Measurements from ENCODE around the gene ATP1A4. TPM values are rescaled to one million over a fixed set of nuclear protein-coding genes. Genes with fewer than 3 reads are reported as not detected.

The ATP1A4 gene
- total RNA-seq, 1 experiment from 2014 or later, result not detected

DNA sequence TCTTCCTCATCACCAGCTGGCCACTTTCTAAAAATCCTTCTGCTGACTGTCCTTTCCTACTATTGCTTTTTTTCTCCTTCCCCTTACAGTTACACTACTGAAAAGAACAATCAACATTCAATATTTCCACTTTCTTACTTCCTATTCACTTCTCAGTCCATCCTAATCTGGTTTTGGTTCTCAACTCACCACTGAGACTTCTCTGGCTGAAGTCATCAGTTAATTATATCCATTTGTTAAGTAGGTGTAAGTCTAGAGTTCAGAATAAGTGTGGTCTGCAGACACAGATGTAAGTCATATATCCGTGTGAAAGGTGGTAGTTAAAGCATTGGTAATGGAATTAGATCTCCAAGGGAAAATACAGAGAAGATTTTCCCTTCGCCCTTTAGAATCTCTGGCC is 75.2 kb downstream of the ATP1A4 start:
- BruUV-seq (replicated peaks), result no TSS peak
- CTCF ChIA-PET, result no interaction called here
- no peak overlapping the region for H3K27ac ChIP-seq (ENCODE audit: low read length)
- in situ Hi-C loops (cut with HindIII; ENCODE audit: low pct_unique_long_range_greater_than_20kb, low sequenced_read_pairs) (no loop called here), intact Hi-C loops (cut with micrococcal nuclease; ENCODE audit: unreplicated experiment) (loop anchor here (10.0 kb wide), 1 partner anchor 1968 kb away; no protein-coding TSS in a partner anchor)
- no peaks in the 10 kb centered on the region for H3K9me3 ChIP-seq (ENCODE audit: control insufficient read depth, insufficient read depth, low read depth, low read length)
- no peak overlapping the region for H3K4me3 ChIP-seq (ENCODE audit: low read depth in 2 of 2, low read length in 2 of 2)
- TF ChIP-seq POLR2AphosphoS5 (IDR thresholded peaks at IDR 0.05; ENCODE audit: low read depth, low read length) (no peak), TCF7L2 (IDR thresholded peaks at IDR 0.05; ENCODE audit: low read depth, low read length) (no peak), SIN3A (IDR thresholded peaks at IDR 0.05; ENCODE audit: borderline replicate concordance, insufficient read depth, low read depth, low read length) (no peak)
- TF ChIP-seq, protein P1, sequence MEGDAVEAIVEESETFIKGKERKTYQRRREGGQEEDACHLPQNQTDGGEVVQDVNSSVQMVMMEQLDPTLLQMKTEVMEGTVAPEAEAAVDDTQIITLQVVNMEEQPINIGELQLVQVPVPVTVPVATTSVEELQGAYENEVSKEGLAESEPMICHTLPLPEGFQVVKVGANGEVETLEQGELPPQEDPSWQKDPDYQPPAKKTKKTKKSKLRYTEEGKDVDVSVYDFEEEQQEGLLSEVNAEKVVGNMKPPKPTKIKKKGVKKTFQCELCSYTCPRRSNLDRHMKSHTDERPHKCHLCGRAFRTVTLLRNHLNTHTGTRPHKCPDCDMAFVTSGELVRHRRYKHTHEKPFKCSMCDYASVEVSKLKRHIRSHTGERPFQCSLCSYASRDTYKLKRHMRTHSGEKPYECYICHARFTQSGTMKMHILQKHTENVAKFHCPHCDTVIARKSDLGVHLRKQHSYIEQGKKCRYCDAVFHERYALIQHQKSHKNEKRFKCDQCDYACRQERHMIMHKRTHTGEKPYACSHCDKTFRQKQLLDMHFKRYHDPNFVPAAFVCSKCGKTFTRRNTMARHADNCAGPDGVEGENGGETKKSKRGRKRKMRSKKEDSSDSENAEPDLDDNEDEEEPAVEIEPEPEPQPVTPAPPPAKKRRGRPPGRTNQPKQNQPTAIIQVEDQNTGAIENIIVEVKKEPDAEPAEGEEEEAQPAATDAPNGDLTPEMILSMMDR (IDR thresholded peaks at IDR 0.05), result no peak
- TF ChIP-seq, protein P2, sequence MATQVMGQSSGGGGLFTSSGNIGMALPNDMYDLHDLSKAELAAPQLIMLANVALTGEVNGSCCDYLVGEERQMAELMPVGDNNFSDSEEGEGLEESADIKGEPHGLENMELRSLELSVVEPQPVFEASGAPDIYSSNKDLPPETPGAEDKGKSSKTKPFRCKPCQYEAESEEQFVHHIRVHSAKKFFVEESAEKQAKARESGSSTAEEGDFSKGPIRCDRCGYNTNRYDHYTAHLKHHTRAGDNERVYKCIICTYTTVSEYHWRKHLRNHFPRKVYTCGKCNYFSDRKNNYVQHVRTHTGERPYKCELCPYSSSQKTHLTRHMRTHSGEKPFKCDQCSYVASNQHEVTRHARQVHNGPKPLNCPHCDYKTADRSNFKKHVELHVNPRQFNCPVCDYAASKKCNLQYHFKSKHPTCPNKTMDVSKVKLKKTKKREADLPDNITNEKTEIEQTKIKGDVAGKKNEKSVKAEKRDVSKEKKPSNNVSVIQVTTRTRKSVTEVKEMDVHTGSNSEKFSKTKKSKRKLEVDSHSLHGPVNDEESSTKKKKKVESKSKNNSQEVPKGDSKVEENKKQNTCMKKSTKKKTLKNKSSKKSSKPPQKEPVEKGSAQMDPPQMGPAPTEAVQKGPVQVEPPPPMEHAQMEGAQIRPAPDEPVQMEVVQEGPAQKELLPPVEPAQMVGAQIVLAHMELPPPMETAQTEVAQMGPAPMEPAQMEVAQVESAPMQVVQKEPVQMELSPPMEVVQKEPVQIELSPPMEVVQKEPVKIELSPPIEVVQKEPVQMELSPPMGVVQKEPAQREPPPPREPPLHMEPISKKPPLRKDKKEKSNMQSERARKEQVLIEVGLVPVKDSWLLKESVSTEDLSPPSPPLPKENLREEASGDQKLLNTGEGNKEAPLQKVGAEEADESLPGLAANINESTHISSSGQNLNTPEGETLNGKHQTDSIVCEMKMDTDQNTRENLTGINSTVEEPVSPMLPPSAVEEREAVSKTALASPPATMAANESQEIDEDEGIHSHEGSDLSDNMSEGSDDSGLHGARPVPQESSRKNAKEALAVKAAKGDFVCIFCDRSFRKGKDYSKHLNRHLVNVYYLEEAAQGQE (IDR thresholded peaks at IDR 0.05; ENCODE audit: insufficient read depth in 1 of 2, low read depth in 2 of 2, low read length in 1 of 2), result no peak
- no peaks in the 10 kb centered on the region for H3K4me1 ChIP-seq (ENCODE audit: control insufficient read depth, insufficient read depth, low read length)
- DNase-seq (ENCODE audit: low read depth, low spot score) (no peak), ATAC-seq (no peak)
- H3K27me3 ChIP-seq (ENCODE audit: control insufficient read depth, insufficient read depth, low read length), result no peaks in the 10 kb centered on the region
- POLR2A ChIA-PET, result no interaction called here
- H3K36me3 ChIP-seq (ENCODE audit: control insufficient read depth, insufficient read depth, low read length), result peaks cover 46% of the 10 kb centered on the region

DNA sequence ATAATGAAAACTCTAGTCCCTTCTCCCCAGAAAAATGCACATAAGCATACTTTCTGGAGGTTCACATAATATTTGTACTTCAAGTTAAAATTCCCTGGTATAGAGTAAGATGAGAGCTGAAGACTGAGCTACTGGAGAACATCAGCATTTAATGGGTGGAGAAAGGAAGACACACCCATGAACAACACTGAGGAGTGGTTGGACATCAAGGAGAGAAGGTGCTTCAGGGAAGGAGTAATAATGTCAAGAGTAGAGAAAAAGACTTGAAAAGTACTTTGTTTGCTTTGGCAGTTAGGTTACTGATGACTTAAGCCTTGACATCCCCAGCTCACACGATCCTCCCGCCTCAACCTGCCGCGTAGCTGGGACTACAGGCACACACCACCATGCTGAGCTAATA is 75.6 kb downstream of the ATP1A4 start:
- CTCF ChIA-PET, result no interaction called here
- DNase-seq (ENCODE audit: low read depth, low spot score) (no peak), ATAC-seq (no peak)
- no peaks in the 10 kb centered on the region for H3K9me3 ChIP-seq (ENCODE audit: control insufficient read depth, insufficient read depth, low read depth, low read length)
- no peaks in the 10 kb centered on the region for H3K4me1 ChIP-seq (ENCODE audit: control insufficient read depth, insufficient read depth, low read length)
- in situ Hi-C loops (cut with HindIII; ENCODE audit: low pct_unique_long_range_greater_than_20kb, low sequenced_read_pairs), result no loop called here
- H3K27me3 ChIP-seq (ENCODE audit: control insufficient read depth, insufficient read depth, low read length), result no peaks in the 10 kb centered on the region
- H3K36me3 ChIP-seq (ENCODE audit: control insufficient read depth, insufficient read depth, low read length), result peaks cover 45% of the 10 kb centered on the region
- intact Hi-C loops (cut with micrococcal nuclease; ENCODE audit: unreplicated experiment), result loop anchor here (10.0 kb wide), 1 partner anchor 1968 kb away; no protein-coding TSS in a partner anchor
- TF ChIP-seq, protein P2 (IDR thresholded peaks at IDR 0.05; ENCODE audit: insufficient read depth in 1 of 2, low read depth in 2 of 2, low read length in 1 of 2), result no peak
- TF ChIP-seq TCF7L2 (IDR thresholded peaks at IDR 0.05; ENCODE audit: low read depth, low read length) (no peak), POLR2AphosphoS5 (IDR thresholded peaks at IDR 0.05; ENCODE audit: low read depth, low read length) (no peak), SIN3A (IDR thresholded peaks at IDR 0.05; ENCODE audit: borderline replicate concordance, insufficient read depth, low read depth, low read length) (no peak)
- TF ChIP-seq, protein P1 (IDR thresholded peaks at IDR 0.05), result no peak
- no peak overlapping the region for H3K4me3 ChIP-seq (ENCODE audit: low read depth in 2 of 2, low read length in 2 of 2)
- POLR2A ChIA-PET, result no interaction called here
- no peak overlapping the region for H3K27ac ChIP-seq (ENCODE audit: low read length)
- no TSS peak for BruUV-seq (replicated peaks)

Data from Panc1 (cell line).